Measurements from ENCODE around the gene JAKMIP3.
"Not testable (repeated sequence)": the region's sequence is repeated elsewhere in the genome, so short reads cannot be mapped to it uniquely, and the experiment has no call there.

The JAKMIP3 gene

DNA sequence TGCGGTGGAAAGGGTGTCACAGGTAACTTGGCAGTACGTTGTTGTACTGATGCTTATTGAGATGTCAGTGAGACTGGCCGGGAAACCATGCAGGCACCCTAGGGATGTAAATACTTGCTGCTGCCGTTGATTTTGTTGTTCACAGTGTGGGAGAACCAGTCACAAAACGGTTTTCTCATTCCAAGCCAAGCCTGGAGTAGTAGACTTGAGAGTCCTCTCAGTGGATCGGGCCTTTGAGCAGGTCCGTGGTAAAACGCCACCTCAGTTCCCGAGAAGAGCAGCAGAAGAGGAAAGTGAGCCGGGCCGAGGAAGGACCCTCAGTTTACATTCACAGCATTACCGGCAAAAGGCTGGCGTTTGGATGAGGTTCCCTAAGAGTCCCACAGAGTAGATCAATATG is 1.1 kb downstream of the JAKMIP3 start:
- DNase-seq = no peak

GRCh38 chr10:132068431-132069121 is 2.8 kb downstream of the JAKMIP3 start:
- no peak for DNase-seq

DNA sequence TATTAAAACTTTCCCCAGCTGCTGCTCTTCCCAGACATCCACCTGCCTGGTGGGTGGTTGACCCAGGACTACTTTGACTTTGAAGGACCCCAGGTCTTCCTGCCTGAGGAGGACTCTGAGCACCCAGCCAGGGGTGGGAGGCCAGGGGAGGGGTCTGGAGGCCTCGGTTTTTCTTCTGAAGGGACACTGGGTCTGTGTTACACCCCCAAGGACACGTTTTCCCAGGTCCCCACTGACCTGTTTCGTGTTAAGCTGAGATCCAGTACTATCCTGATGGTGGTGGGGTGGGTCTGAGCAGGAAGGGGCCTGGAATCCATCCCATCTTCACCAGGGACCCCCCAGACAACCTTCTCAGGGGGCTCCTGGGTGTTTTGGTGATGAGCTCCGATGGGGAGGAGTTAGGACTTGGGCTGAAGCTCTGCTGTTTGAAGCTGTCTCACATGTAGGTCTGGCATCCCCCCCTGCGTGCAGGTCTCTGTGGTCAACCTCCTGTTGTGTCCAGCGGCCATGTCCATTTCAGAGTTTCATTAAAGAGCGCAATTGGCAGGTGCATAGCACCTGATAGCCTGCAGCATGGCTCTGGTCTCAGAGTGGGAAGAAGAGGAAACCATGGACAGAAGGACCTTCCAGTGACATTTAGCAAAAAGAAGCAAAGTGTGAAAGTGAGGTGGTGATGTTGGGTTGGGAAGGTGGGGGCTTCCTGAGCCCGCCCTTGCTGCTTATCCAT is 3.5 kb downstream of the JAKMIP3 start:
- DNase-seq = no peak

DNA sequence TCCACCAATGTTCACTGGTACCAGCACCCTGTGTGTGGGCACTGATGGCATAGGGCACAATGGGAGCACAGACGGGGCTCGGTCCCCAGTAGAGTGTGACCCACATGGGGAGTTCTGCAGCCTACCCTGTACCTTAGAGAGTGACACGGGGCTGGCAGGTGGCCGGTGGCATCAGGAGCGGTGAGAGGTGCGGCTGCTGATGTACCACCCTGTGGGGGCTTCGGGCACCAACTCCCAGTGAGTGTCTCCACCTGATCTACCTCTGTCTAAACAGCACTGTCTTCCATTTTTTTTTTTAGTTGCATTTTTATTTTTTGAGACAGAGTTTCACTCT is 4.1 kb downstream of the JAKMIP3 start:
- no peak for DNase-seq

GRCh38 chr10:132070724-132071123 is 5.0 kb downstream of the JAKMIP3 start:
- DNase-seq = no peak

DNA sequence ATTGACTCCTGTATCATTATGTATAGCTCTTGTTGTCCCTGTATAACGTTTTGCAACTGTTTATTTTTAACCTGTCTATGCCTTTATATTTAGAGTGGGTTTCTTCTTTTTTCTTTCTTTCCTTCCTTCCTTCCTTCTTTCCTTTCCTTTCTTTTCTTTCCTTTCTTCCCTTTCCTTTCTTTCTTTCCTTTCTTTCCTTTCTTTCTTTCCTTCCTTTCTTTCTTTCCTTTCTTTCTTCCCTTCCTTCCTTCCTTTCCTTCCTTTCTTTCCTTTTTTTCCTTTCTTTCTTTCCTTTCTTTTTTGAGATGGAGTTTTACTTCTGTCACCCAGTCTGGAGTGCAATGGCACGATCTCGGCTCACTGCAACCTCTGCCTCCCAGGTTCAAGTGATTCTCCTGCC is 5.9 kb downstream of the JAKMIP3 start:
- DNase-seq = no peak

- DNase-seq = no peak
Observed at GRCh38 chr10:132075909-132076577, 10.3 kb downstream of the JAKMIP3 start.

DNA sequence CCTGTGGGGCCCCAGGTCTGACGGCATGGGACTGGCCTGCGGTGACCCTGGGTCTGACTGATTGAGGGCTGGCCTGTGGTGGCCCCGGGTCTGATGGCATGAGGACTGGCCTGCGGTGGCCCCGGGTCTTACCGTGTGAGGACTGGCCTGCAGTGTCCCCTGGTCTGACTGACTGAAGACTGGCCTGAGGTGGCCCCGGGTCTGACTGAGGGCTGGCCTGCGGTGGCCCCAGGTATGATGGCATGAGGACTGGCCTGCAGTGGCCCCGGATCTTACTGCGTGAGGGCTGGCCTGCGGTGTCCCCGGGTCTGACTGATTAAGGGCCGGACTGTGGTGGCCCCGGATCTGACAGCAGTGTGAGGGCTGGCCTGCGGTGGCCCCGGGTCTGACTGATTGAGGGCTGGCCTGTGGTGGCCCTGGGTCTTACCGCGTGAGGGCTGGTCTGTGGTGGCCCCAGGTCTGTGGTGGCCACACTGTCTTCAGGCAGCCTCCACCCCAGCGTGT is 10.9 kb downstream of the JAKMIP3 start:
- DNase-seq = no peak

DNA sequence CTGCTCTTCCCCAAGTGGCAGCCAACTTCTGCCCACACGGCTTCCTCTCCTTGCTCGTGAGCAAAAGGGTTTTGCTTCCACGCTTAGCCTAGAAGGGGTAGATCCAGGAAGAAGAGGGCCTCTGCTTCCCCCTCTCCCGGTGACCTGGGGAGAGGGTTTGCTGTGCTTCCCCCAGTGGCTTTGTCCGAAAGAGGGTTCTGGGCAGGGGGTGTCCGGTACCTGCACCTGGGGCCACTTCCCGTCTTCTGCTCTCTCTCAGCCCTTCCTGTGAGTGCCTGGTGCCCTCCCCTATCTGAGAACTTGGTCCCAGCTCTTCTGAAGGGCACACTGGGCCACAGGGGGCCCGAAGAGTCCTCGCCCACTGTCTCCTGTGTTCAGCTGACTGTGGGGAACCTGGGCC is 11.3 kb downstream of the JAKMIP3 start:
- no peak for DNase-seq

- DNase-seq = no peak
Observed at GRCh38 chr10:132078746-132079345, 13.1 kb downstream of the JAKMIP3 start.

- DNase-seq = not testable (repeated sequence)
Observed at GRCh38 chr10:132084384-132084783, 18.6 kb downstream of the JAKMIP3 start.

DNA sequence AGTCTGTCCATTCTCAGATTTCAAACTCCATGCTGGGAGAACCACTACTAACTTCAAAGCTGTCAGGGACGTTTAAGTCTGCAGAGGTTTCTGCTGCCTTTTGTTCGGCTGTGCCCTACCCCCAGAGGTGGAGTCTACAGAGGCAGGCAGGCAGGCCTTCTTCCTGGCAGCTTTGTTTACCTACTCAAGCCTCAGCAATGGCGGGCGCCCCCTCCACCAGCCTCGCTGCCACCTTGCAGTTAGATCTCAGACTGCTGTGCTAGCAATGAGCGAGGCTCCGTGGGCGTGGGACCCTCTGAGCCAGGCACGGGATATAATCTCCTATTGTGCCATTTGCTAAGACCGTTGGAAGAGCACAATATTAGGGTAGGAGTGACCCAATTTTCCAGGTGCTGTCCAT is 27.5 kb downstream of the JAKMIP3 start:
- not testable (repeated sequence) for DNase-seq

- no peak for DNase-seq
Observed at GRCh38 chr10:132094581-132095234, 29.0 kb downstream of the JAKMIP3 start.

- no peak for DNase-seq
Observed at GRCh38 chr10:132095403-132096113, 29.8 kb downstream of the JAKMIP3 start.

DNA sequence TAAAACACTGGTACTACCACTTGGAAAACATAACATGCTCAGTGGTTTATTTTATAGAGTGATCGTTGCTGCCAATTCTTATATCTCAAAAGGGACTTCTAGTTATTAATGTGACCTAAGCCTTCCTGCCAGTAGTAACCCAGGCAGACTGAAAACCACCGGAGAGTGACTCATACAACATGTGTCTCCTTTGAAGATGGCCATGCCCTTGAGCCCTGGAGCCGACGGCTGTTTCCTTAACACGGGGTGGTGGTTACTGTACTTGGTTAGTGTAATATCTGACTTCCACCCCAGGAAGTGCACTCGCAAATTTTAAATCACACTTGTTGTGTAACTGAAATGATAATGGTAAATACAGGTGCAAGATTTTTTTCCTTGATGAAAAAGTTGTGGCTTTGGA is 30.5 kb downstream of the JAKMIP3 start:
- no peak for DNase-seq

- DNase-seq = no peak
Observed at GRCh38 chr10:132096863-132097478, 31.2 kb downstream of the JAKMIP3 start.

GRCh38 chr10:132097609-132098377 is 32.0 kb downstream of the JAKMIP3 start:
- no peak for DNase-seq

DNA sequence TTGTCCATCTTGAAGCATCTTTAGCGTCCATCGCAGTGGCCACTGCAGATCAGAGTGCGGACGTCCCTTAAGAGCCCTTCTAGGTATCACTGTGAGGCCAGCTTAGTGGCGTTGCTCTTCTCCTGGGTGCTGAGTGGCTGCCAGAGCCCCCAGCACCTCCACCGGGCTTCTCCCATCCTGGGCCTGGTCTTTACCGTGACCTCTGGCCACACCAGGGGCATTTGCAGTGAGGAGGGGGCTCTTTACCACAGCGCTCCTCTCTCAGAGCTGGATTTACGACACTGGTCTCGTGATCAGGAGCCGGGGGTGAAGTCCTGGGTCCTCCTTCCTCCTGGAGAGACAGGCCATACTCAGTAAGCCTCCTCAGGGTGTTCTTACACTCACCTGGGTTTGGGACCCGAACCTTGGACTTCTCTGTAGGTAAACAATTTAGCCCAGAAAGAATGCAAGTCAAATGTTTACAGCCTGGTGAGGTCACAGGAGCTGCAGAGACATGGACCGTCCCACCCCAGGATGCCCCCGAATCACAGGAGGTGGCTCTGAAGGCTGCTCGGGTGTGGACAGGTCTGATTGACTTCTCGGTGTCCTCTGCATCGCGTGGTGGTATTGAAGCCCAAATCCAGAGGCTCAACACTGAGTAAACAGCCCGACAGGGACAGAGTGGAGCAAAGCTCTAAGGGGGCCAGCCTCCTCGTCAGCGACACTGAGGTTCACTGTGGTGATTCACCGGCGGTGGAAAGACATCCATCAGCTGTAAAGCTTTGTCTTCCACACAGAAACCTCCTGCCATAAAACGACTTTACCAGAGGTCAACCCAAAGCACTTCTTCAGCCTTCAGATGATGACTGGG is 33.0 kb downstream of the JAKMIP3 start:
- no peak for DNase-seq

GRCh38 chr10:132099389-132100090 is 33.8 kb downstream of the JAKMIP3 start:
- DNase-seq = no peak
